SU-DHL-6 (cell line): ENCODE data around the gene RNF126.

Experiments
- CTCF ChIP-seq: fragments of 200-600 bp; sonication (generic); IDR thresholded peaks from one replicate; pipeline ENCODE4 v1.5.1; 2017; ENCODE audit warnings: antibody characterized with exemption, mild to moderate bottlenecking, low read length, moderate library complexity; ENCODE audit not compliant: insufficient read depth, poor library complexity, severe bottlenecking
- EZH2phosphoT487 ChIP-seq: fragments of 200-600 bp; sonication (generic), shearing (Covaris generic); conservative IDR thresholded peaks from 2 replicates; pipeline ENCODE4 v1.6.1; 2018; ENCODE audit warnings: mild to moderate bottlenecking, antibody characterized with exemption, low read length, moderate library complexity, mixed read lengths

- TF ChIP-seq CTCF (no peak), EZH2phosphoT487 (no peak)
These were observed 5.4 kb downstream of the RNF126 start for GRCh38 chr19:657611-658010.
